A673 (cell line): Measurements from ENCODE around the gene VPS13D. TPM values are rescaled to one million over a fixed set of nuclear protein-coding genes. Genes with fewer than 3 reads are reported as not detected.

Experiments used
- BruUV-seq: library from RNA; stranded (reverse); fragments of 400-500 nt; replicated peaks from 2 replicates; lab custom pipeline; 2021; lab: Mats Ljungman, UMichigan
- CTCF ChIA-PET: fragments of 300-600 bp; sonication (Branson Sonifier 250); formaldehyde crosslinking; loops from one replicate; lab custom pipeline; 2022; ENCODE audit warnings: antibody characterized with exemption; lab: Charles Lee
- POLR2A ChIA-PET: fragments of 300-600 bp; sonication (Branson Sonifier 250); formaldehyde crosslinking; loops from one replicate; lab custom pipeline; 2022; ENCODE audit warnings: antibody characterized with exemption; ENCODE audit not compliant: low non-redundant PET; lab: Charles Lee
- DNase-seq: peaks from one replicate; pipeline ENCODE4 v3.0.0-alpha.2; 2015; ENCODE audit warnings: low spot score
- H3K27ac ChIP-seq: fragments of 200-600 bp; sonication (generic); 2 replicates; pipeline ENCODE4 v1.5.1; 2016; ENCODE audit warnings: mixed run types, low read depth, mild to moderate bottlenecking, mixed read lengths, antibody characterized with exemption, low read length; ENCODE audit not compliant: poor library complexity, severe bottlenecking
- H3K27me3 ChIP-seq: fragments of 200-600 bp; sonication (generic); replicated peaks from 2 replicates; pipeline ENCODE4 v1.6.1; 2017; ENCODE audit warnings: mixed run types, low read depth, mild to moderate bottlenecking, mixed read lengths, antibody characterized with exemption, low read length; ENCODE audit not compliant: insufficient read depth, poor library complexity
- H3K36me3 ChIP-seq: fragments of 200-600 bp; sonication (generic); 2 replicates; pipeline ENCODE4 v1.6.1; 2016; ENCODE audit warnings: mixed run types, mild to moderate bottlenecking, mixed read lengths, antibody characterized with exemption, low read length; ENCODE audit not compliant: insufficient read depth, poor library complexity, severe bottlenecking
- H3K4me1 ChIP-seq: fragments of 200-600 bp; sonication (generic); 2 replicates; pipeline ENCODE4 v1.6.1; 2017; ENCODE audit warnings: mixed run types, mild to moderate bottlenecking, mixed read lengths, antibody characterized with exemption, low read length; ENCODE audit not compliant: insufficient read depth, poor library complexity, severe bottlenecking
- H3K4me3 ChIP-seq: fragments of 200-600 bp; sonication (generic); 2 replicates; pipeline ENCODE4 v1.5.1; 2016; ENCODE audit warnings: low read depth, mixed run types, mild to moderate bottlenecking, mixed read lengths, low read length; ENCODE audit not compliant: poor library complexity, severe bottlenecking
- H3K9me3 ChIP-seq: fragments of 200-600 bp; sonication (generic); 2 replicates; pipeline ENCODE4 v1.6.1; 2016; ENCODE audit warnings: mixed run types, low read depth, mild to moderate bottlenecking, mixed read lengths, antibody characterized with exemption, low read length; ENCODE audit not compliant: poor library complexity, severe bottlenecking
- CTCF ChIP-seq: fragments of 300-800, 200-600 bp; sonication (generic); conservative IDR thresholded peaks from 2 replicates; pipeline ENCODE4 v1.5.1; 2017; ENCODE audit warnings: low read depth, mild to moderate bottlenecking, antibody characterized with exemption, low read length, moderate library complexity, mixed read lengths
- EZH2 ChIP-seq: fragments of 200-600 bp; sonication (generic); IDR thresholded peaks from 2 replicates; pipeline ENCODE4 v1.6.1; 2017; ENCODE audit warnings: borderline replicate concordance, low read depth, mild to moderate bottlenecking, mixed read lengths, antibody characterized with exemption, low read length; ENCODE audit not compliant: poor library complexity, severe bottlenecking
- intact Hi-C: fragments of 100-400 bp; cut with micrococcal nuclease; formaldehyde crosslinking; loops from one replicate; pipeline ENCODE4 v1.10.0; 2022; ENCODE audit not compliant: unreplicated experiment
- total RNA-seq: library from RNA; stranded (reverse); gene quantifications from 2 replicates; pipeline ENCODE4 v1.2.3, GENCODE V29; 2021

The VPS13D gene
- total RNA-seq, 1 experiment from 2014 or later = 32.5 TPM

GRCh38 chr1:12244585-12244984 is 14.8 kb downstream of the VPS13D start:
- ChIA-PET CTCF (interaction anchor here (1.0 kb wide), 1 partner anchor 120 kb away, joined by 5 read pairs; no protein-coding TSS in a partner anchor), POLR2A (no interaction called here)
- H3K36me3 ChIP-seq = peaks cover 21% of the 10 kb centered on the region
- H3K9me3 ChIP-seq = no peaks in the 10 kb centered on the region
- no peak for DNase-seq
- H3K27ac ChIP-seq = no peak overlapping the region
- H3K4me1 ChIP-seq = no peaks in the 10 kb centered on the region
- H3K4me3 ChIP-seq = no peak overlapping the region
- no peak for TF ChIP-seq CTCF
- no peak for TF ChIP-seq EZH2
- intact Hi-C loops = no loop called here
- BruUV-seq = no TSS peak
- no peaks in the 10 kb centered on the region for H3K27me3 ChIP-seq

DNA sequence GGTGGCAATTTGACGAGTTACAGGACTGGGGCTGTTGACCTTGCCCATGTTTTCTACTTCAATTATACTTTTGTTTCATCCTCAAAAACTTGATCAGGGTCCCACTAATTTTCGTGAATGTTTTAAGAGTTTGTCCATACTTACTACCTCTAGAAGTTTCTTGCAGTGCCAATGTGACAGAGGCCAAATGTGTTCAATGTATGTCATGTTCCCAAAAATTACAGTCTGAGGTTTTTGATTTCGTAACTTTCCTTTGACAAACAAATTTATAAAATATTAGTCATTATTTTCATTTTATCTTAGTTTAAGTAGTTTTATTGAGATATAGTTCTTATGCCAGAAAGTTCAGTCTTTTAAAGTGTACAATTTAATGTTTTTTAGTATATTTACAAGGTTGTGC is 15.3 kb downstream of the VPS13D start:
- Histone ChIP-seq H3K27me3 (no peaks in the 10 kb centered on the region), H3K4me3 (no peak overlapping the region), H3K27ac (no peak overlapping the region), H3K9me3 (no peaks in the 10 kb centered on the region), H3K4me1 (no peaks in the 10 kb centered on the region), H3K36me3 (peaks cover 27% of the 10 kb centered on the region)
- CTCF ChIA-PET = no interaction called here
- TF ChIP-seq EZH2 (no peak), CTCF (no peak)
- POLR2A ChIA-PET = no interaction called here
- no peak for DNase-seq
- BruUV-seq = no TSS peak
- intact Hi-C loops = no loop called here

DNA sequence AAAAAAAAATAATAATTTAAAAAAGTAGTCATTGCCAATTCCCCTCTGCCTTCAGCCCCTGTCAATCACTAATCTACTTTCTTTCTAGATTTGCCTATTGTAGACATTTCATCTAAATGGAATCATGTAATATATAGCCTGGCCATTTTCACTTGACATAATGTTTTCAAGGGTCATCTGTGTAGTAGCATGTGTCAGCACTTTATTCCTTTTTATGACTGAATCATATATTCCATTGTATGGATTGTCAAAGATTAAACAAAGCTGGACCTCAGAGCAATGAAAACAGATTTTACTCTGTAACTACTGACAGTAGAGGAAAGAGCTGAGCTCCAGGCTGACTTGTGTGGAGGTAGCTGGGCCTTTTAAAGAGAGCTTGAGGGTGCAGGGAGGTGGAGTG is 15.9 kb downstream of the VPS13D start:
- DNase-seq = no peak

More for the DNA sequence above, 15.9 kb downstream of the VPS13D start:
- Histone ChIP-seq H3K27ac (no peak overlapping the region), H3K27me3 (no peaks in the 10 kb centered on the region), H3K4me3 (no peak overlapping the region), H3K4me1 (no peaks in the 10 kb centered on the region), H3K36me3 (peaks cover 33% of the 10 kb centered on the region), H3K9me3 (no peaks in the 10 kb centered on the region)
- POLR2A ChIA-PET = no interaction called here
- CTCF ChIA-PET = interaction anchor here (0.6 kb wide), 1 partner anchor 49 kb away, joined by 4 read pairs; no protein-coding TSS in a partner anchor
- intact Hi-C loops = no loop called here
- TF ChIP-seq EZH2 = no peak
- TF ChIP-seq CTCF = no peak
- BruUV-seq = no TSS peak
